EL (cell line): ENCODE measurements around the gene KRT15.

Experiments
- DNase-seq: peaks from one replicate; pipeline ENCODE4 v3.0.0-alpha.2; 2016

Gene KRT15

GRCh38 chr17:41518789-41519449 is at the start of gene KRT15:
Gene KRT15, minus strand, starts transcription at chr17:41518890. Its CDS starts 63 bp downstream, at chr17:41518827.
- peak; percentile 42 for DNase-seq

GRCh38 chr17:41567317-41567716 is 48.6 kb upstream of the KRT15 start:
- no peak for DNase-seq

GRCh38 chr17:41565338-41565737 is 46.6 kb upstream of the KRT15 start:
- DNase-seq: no peak

GRCh38 chr17:41563607-41564170 is 45.0 kb upstream of the KRT15 start:
- DNase-seq: no peak

- DNase-seq: no peak
These were observed 42.9 kb upstream of the KRT15 start for GRCh38 chr17:41561554-41561953.

GRCh38 chr17:41559548-41559947 is 40.9 kb upstream of the KRT15 start:
- peak; percentile 51 for DNase-seq

GRCh38 chr17:41556931-41557330 is 38.2 kb upstream of the KRT15 start:
- no peak for DNase-seq

- no peak for DNase-seq
These were observed 37.6 kb upstream of the KRT15 start for GRCh38 chr17:41556306-41556705.

- peak; percentile 51 for DNase-seq
These were observed 36.6 kb upstream of the KRT15 start for GRCh38 chr17:41555105-41555887.

GRCh38 chr17:41553987-41554680 is 35.4 kb upstream of the KRT15 start:
- DNase-seq: no peak

- no peak for DNase-seq
These were observed 34.5 kb upstream of the KRT15 start for GRCh38 chr17:41553176-41553575.

- DNase-seq: no peak
These were observed 33.8 kb upstream of the KRT15 start for GRCh38 chr17:41552455-41552854.

- peak; percentile 34 for DNase-seq
These were observed 32.7 kb upstream of the KRT15 start for GRCh38 chr17:41551365-41551764.

GRCh38 chr17:41549596-41550039 is 30.9 kb upstream of the KRT15 start:
- DNase-seq: no peak

- peak; percentile 91 for DNase-seq
These were observed 30.3 kb upstream of the KRT15 start for GRCh38 chr17:41548844-41549595.

GRCh38 chr17:41547921-41548843 is 29.5 kb upstream of the KRT15 start:
- peak; percentile 99 for DNase-seq

GRCh38 chr17:41547378-41547841 is 28.7 kb upstream of the KRT15 start:
- no peak for DNase-seq

GRCh38 chr17:41546819-41547218 is 28.1 kb upstream of the KRT15 start:
- DNase-seq: no peak

- no peak for DNase-seq
These were observed 27.2 kb upstream of the KRT15 start for GRCh38 chr17:41545829-41546410.

- DNase-seq: no peak
These were observed 26.2 kb upstream of the KRT15 start for GRCh38 chr17:41544935-41545334.

GRCh38 chr17:41544491-41544892 is 25.8 kb upstream of the KRT15 start:
- DNase-seq: no peak
